OCI-LY7 (cell line): ENCODE results near the gene MARCO. TPM values are rescaled to one million over a fixed set of nuclear protein-coding genes. Genes with fewer than 3 reads are reported as not detected.

ENCODE experiments used
- BruUV-seq: library from RNA; stranded (reverse); fragments of 400-500 nt; replicated peaks from 2 replicates; lab custom pipeline; 2021; lab: Mats Ljungman, UMichigan
- CTCF ChIA-PET: fragments of 300-600 bp; sonication (Branson Sonifier 250); formaldehyde crosslinking; loops from one replicate; lab custom pipeline; 2022; ENCODE audit warnings: antibody characterized with exemption; ENCODE audit not compliant: unreplicated experiment; lab: Charles Lee
- POLR2A ChIA-PET: fragments of 300-600 bp; sonication (Branson Sonifier 250); formaldehyde crosslinking; loops from one replicate; lab custom pipeline; 2022; ENCODE audit warnings: antibody characterized with exemption; lab: Charles Lee
- DNase-seq: peaks from one replicate; pipeline ENCODE4 v3.0.0-alpha.2; 2015; ENCODE audit warnings: low spot score
- H2AFZ ChIP-seq: fragments of 200-600 bp; sonication (generic), shearing (Covaris generic); 2 replicates; pipeline ENCODE4 v1.6.1; 2014; ENCODE audit warnings: mild to moderate bottlenecking, antibody characterized with exemption, low read length, moderate library complexity
- H3K27ac ChIP-seq: fragments of 200-600 bp; sonication (generic); 2 replicates; pipeline ENCODE4 v1.5.1; 2014; ENCODE audit warnings: mixed run types, low read depth, mild to moderate bottlenecking, moderate library complexity, low read length, inconsistent platforms; ENCODE audit not compliant: poor library complexity, severe bottlenecking
- H3K36me3 ChIP-seq: fragments of 200-600 bp; sonication (generic); 2 replicates; pipeline ENCODE4 v1.6.1; 2014; ENCODE audit warnings: mild to moderate bottlenecking, antibody characterized with exemption, low read length, moderate library complexity, mixed read lengths; ENCODE audit not compliant: insufficient read depth
- H3K4me1 ChIP-seq: fragments of 200-600 bp; sonication (generic); 2 replicates; pipeline ENCODE4 v1.5.1; 2014; ENCODE audit warnings: mild to moderate bottlenecking, low read length; ENCODE audit not compliant: insufficient read depth, poor library complexity, severe bottlenecking
- H3K4me2 ChIP-seq: fragments of 200-600 bp; sonication (generic); 2 replicates; pipeline ENCODE4 v1.6.1; 2014; ENCODE audit warnings: mild to moderate bottlenecking, low read length
- H3K4me3 ChIP-seq: fragments of 200-600 bp; sonication (generic); 2 replicates; pipeline ENCODE4 v1.5.1; 2014; ENCODE audit warnings: mild to moderate bottlenecking, low read depth, low read length; ENCODE audit not compliant: poor library complexity, severe bottlenecking
- H3K79me2 ChIP-seq: fragments of 200-600 bp; sonication (generic); 2 replicates; pipeline ENCODE4 v1.6.1; 2016; ENCODE audit warnings: low read depth, mild to moderate bottlenecking, low read length, moderate library complexity, mixed read lengths; ENCODE audit not compliant: insufficient read depth
- H3K9me2 ChIP-seq: fragments of 200-600 bp; sonication (generic); 2 replicates; pipeline ENCODE4 v1.6.1; 2016; ENCODE audit warnings: mild to moderate bottlenecking, low read length, mixed read lengths; ENCODE audit not compliant: insufficient read depth
- H3K9me3 ChIP-seq: fragments of 200-600 bp; sonication (generic); 2 replicates; pipeline ENCODE4 v1.6.1; 2014; ENCODE audit warnings: mild to moderate bottlenecking, mixed run types, low read length, mixed read lengths
- H4K20me1 ChIP-seq: fragments of 200-600 bp; sonication (generic); 2 replicates; pipeline ENCODE4 v1.6.1; 2014; ENCODE audit warnings: mild to moderate bottlenecking, antibody characterized with exemption, low read length, moderate library complexity, mixed read lengths; ENCODE audit not compliant: insufficient read depth
- CTCF ChIP-seq: fragments of 200-600 bp; sonication (generic); conservative IDR thresholded peaks from 2 replicates; pipeline ENCODE4 v1.5.1; 2014; ENCODE audit warnings: mild to moderate bottlenecking, antibody characterized with exemption, low read length, moderate library complexity, mixed read lengths
- EZH2phosphoT487 ChIP-seq: fragments of 200-600 bp; sonication (generic); IDR thresholded peaks from 2 replicates; pipeline ENCODE4 v1.6.1; 2018; ENCODE audit warnings: low read depth, borderline replicate concordance, mild to moderate bottlenecking, mixed run types, antibody characterized with exemption, low read length, moderate library complexity, mixed read lengths
- intact Hi-C: fragments of 100-400 bp; cut with micrococcal nuclease; formaldehyde crosslinking; loops from one replicate; pipeline ENCODE4 v1.10.0; 2022; ENCODE audit not compliant: unreplicated experiment
- total RNA-seq, 2 experiments: library from RNA; depleted of rRNA in 1 of 2; stranded (reverse); fragments of >200 nt in 1 of 2; shearing (Covaris generic) in 1 of 2; gene quantifications; 2 replicates each; pipeline ENCODE4 v1.2.3, GENCODE V29; 2014 to 2022

MARCO gene
- total RNA-seq, 2 experiments from 2014 or later = not detected

GRCh38 chr2:118918017-118918416, 24.0 kb upstream of the MARCO start:
- no peak overlapping the region for H2AFZ ChIP-seq
- no peak overlapping the region for H3K4me3 ChIP-seq
- no peak overlapping the region for H3K4me2 ChIP-seq
- no peaks in the 10 kb centered on the region for H3K36me3 ChIP-seq
- no peaks in the 10 kb centered on the region for H4K20me1 ChIP-seq
- CTCF ChIA-PET = interaction anchor here (0.6 kb wide), 1 partner anchor 75 kb away, joined by 3 read pairs; no protein-coding TSS in a partner anchor
- TF ChIP-seq EZH2phosphoT487 (no peak), CTCF (no peak)
- no peaks in the 10 kb centered on the region for H3K4me1 ChIP-seq
- H3K27ac ChIP-seq = no peak overlapping the region
- POLR2A ChIA-PET = no interaction called here
- H3K9me2 ChIP-seq = no peaks in the 10 kb centered on the region
- H3K9me3 ChIP-seq = no peaks in the 10 kb centered on the region
- intact Hi-C loops = no loop called here
- no peak for DNase-seq
- no TSS peak for BruUV-seq
- no peaks in the 10 kb centered on the region for H3K79me2 ChIP-seq

- Histone ChIP-seq H3K4me2 (no peak overlapping the region), H3K9me3 (no peaks in the 10 kb centered on the region), H3K4me1 (no peaks in the 10 kb centered on the region), H3K9me2 (no peaks in the 10 kb centered on the region), H3K79me2 (no peaks in the 10 kb centered on the region), H3K4me3 (no peak overlapping the region), H2AFZ (no peak overlapping the region), H3K27ac (no peak overlapping the region), H3K36me3 (no peaks in the 10 kb centered on the region), H4K20me1 (no peaks in the 10 kb centered on the region)
- no peak for DNase-seq
- TF ChIP-seq EZH2phosphoT487 = no peak
- TF ChIP-seq CTCF = no peak
- ChIA-PET CTCF (no interaction called here), POLR2A (no interaction called here)
- intact Hi-C loops = no loop called here
- no TSS peak for BruUV-seq
Measured at GRCh38 chr2:118921646-118922045, 20.3 kb upstream of the MARCO start.

GRCh38 chr2:118922254-118922653, 19.7 kb upstream of the MARCO start:
- H3K4me1 ChIP-seq = no peaks in the 10 kb centered on the region
- TF ChIP-seq EZH2phosphoT487 (no peak), CTCF (no peak)
- no peaks in the 10 kb centered on the region for H3K9me3 ChIP-seq
- ChIA-PET POLR2A (no interaction called here), CTCF (no interaction called here)
- no peaks in the 10 kb centered on the region for H4K20me1 ChIP-seq
- H3K27ac ChIP-seq = no peak overlapping the region
- no peak overlapping the region for H3K4me2 ChIP-seq
- intact Hi-C loops = no loop called here
- no TSS peak for BruUV-seq
- H3K4me3 ChIP-seq = no peak overlapping the region
- H3K9me2 ChIP-seq = no peaks in the 10 kb centered on the region
- no peaks in the 10 kb centered on the region for H3K79me2 ChIP-seq
- no peaks in the 10 kb centered on the region for H3K36me3 ChIP-seq
- DNase-seq = no peak
- H2AFZ ChIP-seq = no peak overlapping the region
